Mesendoderm (in vitro differentiated cells): ENCODE results near the gene MYBPC2.
A peak's percentile ranks its signal among the peaks of the same experiment; 100 is the strongest.

Experiments
- DNase-seq: peaks from one replicate; pipeline ENCODE4 v3.0.0; 2013
- H2AK5ac ChIP-seq: 2 replicates; pipeline ENCODE4 v1.6.1; 2013; ENCODE audit warnings: low read length, inconsistent platforms
- H2BK120ac ChIP-seq: 2 replicates; pipeline ENCODE4 v1.6.1; 2013; ENCODE audit warnings: low read depth, mild to moderate bottlenecking, low read length, moderate library complexity, mixed read lengths
- H2BK15ac ChIP-seq: replicated peaks from 2 replicates; pipeline ENCODE4 v1.6.1; 2013; ENCODE audit warnings: low read depth, mild to moderate bottlenecking, moderate library complexity
- H2BK5ac ChIP-seq: 2 replicates; pipeline ENCODE4 v1.6.1; 2013; ENCODE audit warnings: low read length, inconsistent platforms
- H3K18ac ChIP-seq: 2 replicates; pipeline ENCODE4 v1.6.1; 2013; ENCODE audit warnings: mild to moderate bottlenecking, low read length, mixed read lengths
- H3K23ac ChIP-seq: one replicate; pipeline ENCODE4 v1.6.1; 2013; ENCODE audit warnings: low read length
- H3K27ac ChIP-seq: 2 replicates; pipeline ENCODE4 v1.5.1; 2013; ENCODE audit warnings: low read depth, mild to moderate bottlenecking, inconsistent platforms, low read length, moderate library complexity
- H3K27me3 ChIP-seq: 2 replicates; pipeline ENCODE4 v1.6.1; 2013; ENCODE audit warnings: low read length, control low read depth, mild to moderate bottlenecking, inconsistent platforms; ENCODE audit not compliant: insufficient read depth, poor library complexity
- H3K36me3 ChIP-seq: 2 replicates; pipeline ENCODE4 v1.6.1; 2013; ENCODE audit warnings: low read length, inconsistent platforms; ENCODE audit not compliant: control insufficient read depth, insufficient read depth
- H3K4ac ChIP-seq: one replicate; pipeline ENCODE4 v1.6.1; 2013; ENCODE audit warnings: low read depth, mild to moderate bottlenecking, low read length, moderate library complexity
- H3K4me1 ChIP-seq: 2 replicates; pipeline ENCODE4 v1.6.1; 2013; ENCODE audit warnings: low read depth, low read length, inconsistent platforms; ENCODE audit not compliant: control insufficient read depth
- H3K4me2 ChIP-seq: 2 replicates; pipeline ENCODE4 v1.6.1; 2013; ENCODE audit warnings: low read length
- H3K4me3 ChIP-seq: 2 replicates; pipeline ENCODE4 v1.5.1; 2013; ENCODE audit warnings: mild to moderate bottlenecking, low read length
- H3K56ac ChIP-seq: one replicate; pipeline ENCODE4 v1.6.1; 2013; ENCODE audit warnings: low read length
- H3K79me1 ChIP-seq: 2 replicates; pipeline ENCODE4 v1.6.1; 2013; ENCODE audit warnings: low read length, inconsistent platforms
- H3K79me2 ChIP-seq: 2 replicates; pipeline ENCODE4 v1.6.1; 2013; ENCODE audit warnings: mild to moderate bottlenecking, low read length; ENCODE audit not compliant: control insufficient read depth, insufficient read depth
- H3K9ac ChIP-seq: 2 replicates; pipeline ENCODE4 v1.6.1; 2013; ENCODE audit warnings: low read length, inconsistent platforms
- H4K5ac ChIP-seq: one replicate; pipeline ENCODE4 v1.6.1; 2013; ENCODE audit warnings: low read length
- H4K8ac ChIP-seq: one replicate; pipeline ENCODE4 v1.6.1; 2013; ENCODE audit warnings: low read depth, mild to moderate bottlenecking, control low read depth, low read length, moderate library complexity
- WGBS: extraction: QIAGEN DNeasy Blood & Tissue Kit; methylation state at CpG from one replicate; pipeline ENCODE4 v1.1.7; 2013; ENCODE audit warnings: low lambda C conversion rate, missing lambda C conversion rate; ENCODE audit not compliant: insufficient coverage; ENCODE audit errors: extremely low coverage; 5-methylcytosine and 5-hydroxymethylcytosine counted together

MYBPC2 gene

DNA sequence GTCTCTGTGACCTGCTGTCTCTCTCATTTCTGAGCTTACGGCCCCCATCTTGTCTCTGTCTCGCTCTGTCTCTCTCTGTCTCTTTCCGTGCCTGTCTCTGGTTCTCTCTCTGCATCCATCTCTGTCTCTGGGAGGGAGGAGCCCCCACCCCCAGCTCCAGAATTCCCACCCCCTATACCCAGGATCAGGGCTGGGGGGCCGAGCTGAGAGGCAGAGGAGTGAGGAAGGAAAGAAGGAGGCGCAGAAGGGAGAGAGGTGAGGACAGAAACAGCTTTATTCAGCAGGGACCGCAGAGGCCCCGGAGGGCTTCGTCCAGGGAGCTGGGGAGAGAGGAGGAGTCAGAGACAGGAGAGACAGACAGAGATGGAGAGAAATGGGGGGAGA, 64.3 kb downstream of the MYBPC2 start:
- Histone ChIP-seq H3K4me1 (no peaks in the 10 kb centered on the region), H2AK5ac (no peak overlapping the region), H2BK120ac (no peak overlapping the region), H2BK15ac (no peak overlapping the region), H3K27ac (no peak overlapping the region), H3K56ac (peak overlapping the region; percentile 42), H4K8ac (no peak overlapping the region), H4K5ac (no peak overlapping the region), H3K79me1 (no peaks in the 10 kb centered on the region), H3K4me3 (no peak overlapping the region), H3K79me2 (no peaks in the 10 kb centered on the region), H3K27me3 (peaks cover 5% of the 10 kb centered on the region), H3K18ac (no peak overlapping the region), H2BK5ac (no peak overlapping the region), H3K36me3 (no peaks in the 10 kb centered on the region), H3K9ac (no peak overlapping the region), H3K23ac (no peak overlapping the region), H3K4me2 (no peak overlapping the region), H3K4ac (no peak overlapping the region)
- no CpG with 5 or more reads among the region's 8 CpGs for WGBS
- no peak for DNase-seq

DNA sequence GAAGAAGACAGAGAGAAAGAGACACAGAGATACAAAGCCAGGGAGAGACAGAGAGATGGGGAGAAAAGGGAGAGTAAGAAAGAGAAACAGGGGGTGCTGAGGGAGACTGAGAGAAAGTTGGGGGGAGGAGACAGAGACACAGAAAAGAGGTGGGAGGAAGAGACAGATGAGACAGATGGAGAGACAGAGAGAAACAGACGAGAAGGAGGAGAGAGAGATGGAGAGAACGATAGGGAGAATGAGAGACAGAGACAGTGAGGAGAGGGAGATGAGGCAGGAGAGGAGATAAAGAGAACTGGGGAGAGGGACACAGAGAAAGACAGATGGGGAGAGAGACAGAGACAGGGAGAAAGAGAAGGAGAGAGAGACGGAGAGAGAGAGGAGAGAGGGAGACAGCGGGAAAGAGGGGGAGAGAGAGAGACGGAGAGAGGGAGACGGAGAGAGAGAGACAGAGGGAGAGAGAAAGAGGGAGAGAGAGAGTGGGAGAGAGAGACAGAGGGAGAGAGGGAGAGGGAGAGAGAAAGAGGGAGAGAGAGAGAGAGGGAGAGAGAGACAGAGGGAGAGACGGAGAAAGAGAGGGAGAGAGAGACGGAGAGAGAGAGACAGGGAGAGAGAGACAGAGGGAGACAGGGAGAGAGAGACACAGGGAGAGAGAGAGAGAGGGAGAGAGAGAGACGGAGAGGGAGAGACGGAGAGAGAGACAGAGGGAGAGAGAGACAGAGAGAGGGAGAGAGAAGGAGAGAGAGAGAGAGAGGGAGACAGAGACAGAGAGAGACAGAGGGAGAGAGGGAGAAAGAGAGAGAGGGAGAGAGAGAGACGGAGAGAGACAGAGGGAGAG, 65.7 kb downstream of the MYBPC2 start:
- Histone ChIP-seq H3K18ac (no peak overlapping the region), H3K27ac (no peak overlapping the region)
- WGBS = no CpG with 5 or more reads among the region's 11 CpGs

DNA sequence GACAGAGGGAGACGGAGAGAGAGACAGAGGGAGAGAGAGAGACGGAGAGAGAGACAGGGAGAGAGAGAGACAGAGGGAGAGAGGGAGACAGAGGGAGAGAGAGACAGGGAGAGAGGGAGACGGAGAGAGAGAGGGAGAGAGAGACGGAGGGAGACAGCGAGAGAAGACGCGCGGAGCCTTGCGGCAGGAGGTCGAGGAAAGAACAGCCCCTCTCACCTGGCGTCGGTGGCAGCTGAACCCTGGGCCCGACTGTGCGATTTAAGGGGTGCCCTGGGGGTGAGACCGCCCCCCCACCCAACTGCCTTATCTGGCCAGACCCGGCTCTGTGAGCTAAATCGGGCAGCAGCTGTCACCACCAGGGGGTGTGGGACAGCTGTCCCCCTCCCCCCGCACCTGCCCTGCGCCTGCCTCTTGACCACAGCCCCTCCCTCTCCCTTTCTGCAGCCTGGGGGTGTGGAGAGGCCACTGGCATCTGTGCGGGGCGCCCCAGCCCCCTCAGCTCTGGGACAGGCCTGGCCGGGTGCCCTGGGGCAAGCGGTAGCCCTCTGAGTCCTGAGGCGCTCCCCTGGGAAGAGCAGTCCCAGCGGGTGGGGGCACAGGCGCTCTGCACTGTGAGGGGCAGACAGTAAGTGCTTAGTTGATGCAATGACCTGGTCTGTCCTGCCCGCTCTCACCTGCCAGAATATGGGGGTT, 67.5 kb downstream of the MYBPC2 start:
- H3K27ac ChIP-seq = no peak overlapping the region
- WGBS = no CpG with 5 or more reads among the region's 27 CpGs

More for the DNA sequence above, 65.7 kb downstream of the MYBPC2 start:
- H3K27me3 ChIP-seq = peaks cover 4% of the 10 kb centered on the region
- no peak overlapping the region for H2BK5ac ChIP-seq
- H3K4me1 ChIP-seq = no peaks in the 10 kb centered on the region
- H3K79me1 ChIP-seq = no peaks in the 10 kb centered on the region
- DNase-seq = no peak
- H3K4me3 ChIP-seq = no peak overlapping the region
- no peak overlapping the region for H4K5ac ChIP-seq
- no peak overlapping the region for H3K23ac ChIP-seq
- no peaks in the 10 kb centered on the region for H3K79me2 ChIP-seq
- H3K9ac ChIP-seq = no peak overlapping the region
- no peak overlapping the region for H2AK5ac ChIP-seq
- H2BK15ac ChIP-seq = no peak overlapping the region
- H4K8ac ChIP-seq = no peak overlapping the region
- H3K4ac ChIP-seq = no peak overlapping the region
- no peak overlapping the region for H2BK120ac ChIP-seq
- H3K36me3 ChIP-seq = no peaks in the 10 kb centered on the region
- H3K4me2 ChIP-seq = no peak overlapping the region
- no peak overlapping the region for H3K56ac ChIP-seq

DNA sequence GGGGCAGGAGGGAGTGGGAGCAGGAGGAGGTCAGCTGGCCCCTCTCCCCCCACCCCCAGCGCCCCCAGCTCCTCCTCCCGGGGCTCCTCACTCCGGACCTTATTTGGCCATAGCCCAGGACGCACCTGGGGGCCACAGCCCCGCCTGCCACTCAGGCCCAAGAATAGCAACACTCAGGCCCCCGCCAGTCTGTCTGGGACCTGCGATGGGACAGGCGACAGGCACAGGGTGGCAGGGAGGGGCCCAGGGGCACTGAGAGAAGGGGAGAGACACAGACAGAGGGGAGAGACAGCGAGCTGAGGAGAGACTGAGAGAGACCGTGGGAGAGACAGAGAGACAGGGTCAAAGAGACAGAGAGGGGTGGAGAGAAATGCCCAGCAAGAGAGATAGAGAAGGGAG, 68.1 kb downstream of the MYBPC2 start:
- peak overlapping the region; percentile 49 for H3K56ac ChIP-seq
- no peak overlapping the region for H2BK15ac ChIP-seq
- no peak overlapping the region for H3K4ac ChIP-seq
- no peaks in the 10 kb centered on the region for H3K36me3 ChIP-seq
- H3K27ac ChIP-seq = no peak overlapping the region
- H3K4me2 ChIP-seq = no peak overlapping the region
- H3K9ac ChIP-seq = no peak overlapping the region
- no peak for DNase-seq
- H2BK5ac ChIP-seq = no peak overlapping the region
- no peak overlapping the region for H2BK120ac ChIP-seq
- H3K4me1 ChIP-seq = no peaks in the 10 kb centered on the region
- no peaks in the 10 kb centered on the region for H3K79me1 ChIP-seq
- no peaks in the 10 kb centered on the region for H3K79me2 ChIP-seq
- no peak overlapping the region for H3K4me3 ChIP-seq
- H3K18ac ChIP-seq = no peak overlapping the region
- H4K8ac ChIP-seq = no peak overlapping the region
- no peak overlapping the region for H2AK5ac ChIP-seq
- H3K23ac ChIP-seq = no peak overlapping the region
- H3K27me3 ChIP-seq = no peaks in the 10 kb centered on the region
- H4K5ac ChIP-seq = no peak overlapping the region
- no CpG with 5 or more reads among the region's 10 CpGs for WGBS

More for the DNA sequence above, 67.5 kb downstream of the MYBPC2 start:
- Histone ChIP-seq H3K79me2 (no peaks in the 10 kb centered on the region), H3K79me1 (no peaks in the 10 kb centered on the region), H3K4ac (no peak overlapping the region), H4K8ac (no peak overlapping the region), H3K4me1 (no peaks in the 10 kb centered on the region), H3K56ac (no peak overlapping the region), H3K23ac (no peak overlapping the region), H3K4me3 (no peak overlapping the region), H3K18ac (no peak overlapping the region), H3K27me3 (no peaks in the 10 kb centered on the region), H2BK15ac (no peak overlapping the region), H2AK5ac (no peak overlapping the region), H3K36me3 (no peaks in the 10 kb centered on the region), H2BK5ac (no peak overlapping the region), H3K9ac (no peak overlapping the region), H2BK120ac (no peak overlapping the region), H4K5ac (no peak overlapping the region), H3K4me2 (no peak overlapping the region)
- DNase-seq = peak; percentile 61

DNA sequence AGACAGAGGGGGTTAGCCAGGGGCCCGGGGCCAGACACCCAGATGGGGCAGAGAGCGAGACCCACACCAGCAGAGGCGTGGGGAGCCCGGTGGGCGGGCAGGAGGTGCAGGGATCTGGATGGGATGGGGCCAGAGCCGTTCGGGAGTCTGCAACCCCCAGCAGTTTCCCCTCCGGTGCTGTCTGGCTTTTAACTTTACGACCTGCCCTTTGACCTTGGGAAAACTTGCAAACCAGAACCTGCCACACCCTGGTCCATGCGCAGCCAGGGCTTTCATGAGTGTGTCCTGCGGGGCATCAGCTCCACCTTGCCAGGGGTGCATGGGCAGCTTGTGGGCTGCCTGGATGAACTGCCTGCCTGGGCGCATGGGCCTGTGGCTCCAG, 68.5 kb downstream of the MYBPC2 start:
- H3K4me2 ChIP-seq = no peak overlapping the region
- no peak overlapping the region for H3K4ac ChIP-seq
- no peaks in the 10 kb centered on the region for H3K36me3 ChIP-seq
- no peaks in the 10 kb centered on the region for H3K27me3 ChIP-seq
- H3K9ac ChIP-seq = no peak overlapping the region
- H4K8ac ChIP-seq = no peak overlapping the region
- no peak for DNase-seq
- no CpG with 5 or more reads among the region's 12 CpGs for WGBS
- H2BK15ac ChIP-seq = no peak overlapping the region
- no peak overlapping the region for H3K4me3 ChIP-seq
- H3K56ac ChIP-seq = peak overlapping the region; percentile 15
- H3K4me1 ChIP-seq = no peaks in the 10 kb centered on the region
- H2AK5ac ChIP-seq = no peak overlapping the region
- no peaks in the 10 kb centered on the region for H3K79me2 ChIP-seq
- H4K5ac ChIP-seq = no peak overlapping the region
- H2BK120ac ChIP-seq = no peak overlapping the region
- no peak overlapping the region for H2BK5ac ChIP-seq
- no peak overlapping the region for H3K27ac ChIP-seq
- H3K23ac ChIP-seq = no peak overlapping the region
- H3K18ac ChIP-seq = no peak overlapping the region
- H3K79me1 ChIP-seq = no peaks in the 10 kb centered on the region
